DMS53 treated with DMSO at 0.1 percent for 48 hours (cell line): ENCODE data around the gene FST.

Source experiments
- DNase-seq: peaks from one replicate; lab custom pipeline; 2025; ENCODE audit not compliant: unreplicated experiment; lab: John Stamatoyannopoulos, UW

The FST gene

DNA sequence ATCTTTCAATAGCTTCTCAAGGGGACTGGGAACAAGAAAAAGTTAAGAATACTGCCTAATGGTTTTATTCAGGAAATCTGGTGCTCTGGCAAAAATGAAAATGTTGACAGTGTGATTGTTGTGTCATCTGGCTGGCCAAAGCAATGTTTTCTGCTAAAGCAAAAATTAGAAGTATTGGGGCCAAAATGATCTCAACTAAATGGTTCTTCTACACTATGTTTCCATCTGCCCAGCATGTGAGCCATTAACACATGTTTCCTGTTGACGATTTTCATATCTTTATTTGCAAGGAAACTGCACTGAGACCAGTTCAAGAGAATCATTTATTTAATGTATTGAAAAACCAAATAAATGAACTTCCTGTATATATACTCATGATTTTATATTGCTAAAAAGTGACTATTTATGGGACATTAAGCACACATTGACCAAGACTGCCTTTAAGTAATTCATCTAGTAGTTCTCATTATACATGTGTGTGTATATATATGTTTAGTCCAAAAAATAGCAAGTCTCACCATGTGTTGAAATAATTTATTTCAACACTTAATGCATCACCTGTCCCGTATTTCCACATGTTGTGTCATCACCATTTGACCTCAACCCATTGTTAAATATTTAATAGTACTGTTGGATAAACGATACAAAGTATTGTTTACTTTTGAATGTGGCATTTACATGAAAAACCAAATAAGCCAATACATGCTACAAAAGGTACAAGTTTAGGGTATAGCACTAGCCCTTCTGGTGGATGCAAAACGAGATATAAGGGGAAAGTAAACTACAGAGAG is 7.5 kb upstream of the FST start:
- no peak for DNase-seq

DNA sequence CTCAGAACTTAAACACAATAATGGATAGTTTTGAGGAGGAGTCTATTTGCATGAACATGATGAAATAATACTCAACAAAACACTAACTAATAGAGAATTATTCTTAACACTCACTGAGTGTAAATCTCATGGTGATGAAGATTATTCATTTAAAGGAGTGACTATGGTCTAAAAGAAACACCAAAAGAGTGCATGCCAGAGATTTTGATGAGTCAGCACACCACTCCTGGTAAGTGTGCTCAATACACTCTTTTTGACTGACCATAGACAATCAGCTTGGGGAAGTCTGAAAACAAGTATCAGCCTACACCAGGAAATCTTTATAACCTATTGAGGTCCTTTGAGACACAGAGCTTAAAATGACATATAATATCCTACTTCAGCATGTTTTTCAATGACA is 6.8 kb upstream of the FST start:
- DNase-seq: no peak

DNA sequence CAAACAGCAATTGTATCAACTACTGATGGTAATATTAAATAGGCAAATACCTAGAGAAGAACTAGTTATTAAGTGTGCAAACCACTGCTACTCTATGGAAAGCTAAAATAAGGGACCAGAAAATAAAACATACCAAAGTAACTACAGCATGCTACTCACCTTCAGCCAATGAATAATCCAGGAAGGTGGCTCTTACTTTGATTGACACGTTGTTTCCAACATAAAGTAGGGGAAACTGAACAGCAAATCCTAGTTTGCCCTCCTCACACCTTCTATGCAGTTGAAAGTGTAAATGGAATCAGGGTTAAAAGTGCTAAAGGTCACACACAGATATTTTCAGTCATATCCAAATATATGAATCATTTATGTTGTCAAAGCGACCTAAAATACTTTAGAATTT is 5.1 kb upstream of the FST start:
- DNase-seq: no peak

DNA sequence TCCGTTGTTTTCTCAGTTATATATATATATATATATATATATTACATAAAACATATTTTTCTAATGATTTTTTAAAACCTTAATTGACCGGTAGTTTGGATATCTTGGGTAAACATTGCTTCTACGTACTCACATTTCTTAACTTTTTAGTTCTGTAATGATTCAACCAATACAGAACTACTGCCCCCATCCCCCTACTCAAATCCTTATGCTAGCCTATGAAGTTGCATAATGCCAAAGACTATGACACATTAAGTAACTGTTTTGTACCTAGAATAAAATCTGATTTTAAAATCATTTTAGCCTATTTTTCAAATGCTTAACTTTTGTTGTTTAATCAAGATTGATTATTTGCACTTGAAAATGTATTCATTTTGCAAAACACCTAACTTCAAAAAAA is 4.4 kb upstream of the FST start:
- no peak for DNase-seq

DNA sequence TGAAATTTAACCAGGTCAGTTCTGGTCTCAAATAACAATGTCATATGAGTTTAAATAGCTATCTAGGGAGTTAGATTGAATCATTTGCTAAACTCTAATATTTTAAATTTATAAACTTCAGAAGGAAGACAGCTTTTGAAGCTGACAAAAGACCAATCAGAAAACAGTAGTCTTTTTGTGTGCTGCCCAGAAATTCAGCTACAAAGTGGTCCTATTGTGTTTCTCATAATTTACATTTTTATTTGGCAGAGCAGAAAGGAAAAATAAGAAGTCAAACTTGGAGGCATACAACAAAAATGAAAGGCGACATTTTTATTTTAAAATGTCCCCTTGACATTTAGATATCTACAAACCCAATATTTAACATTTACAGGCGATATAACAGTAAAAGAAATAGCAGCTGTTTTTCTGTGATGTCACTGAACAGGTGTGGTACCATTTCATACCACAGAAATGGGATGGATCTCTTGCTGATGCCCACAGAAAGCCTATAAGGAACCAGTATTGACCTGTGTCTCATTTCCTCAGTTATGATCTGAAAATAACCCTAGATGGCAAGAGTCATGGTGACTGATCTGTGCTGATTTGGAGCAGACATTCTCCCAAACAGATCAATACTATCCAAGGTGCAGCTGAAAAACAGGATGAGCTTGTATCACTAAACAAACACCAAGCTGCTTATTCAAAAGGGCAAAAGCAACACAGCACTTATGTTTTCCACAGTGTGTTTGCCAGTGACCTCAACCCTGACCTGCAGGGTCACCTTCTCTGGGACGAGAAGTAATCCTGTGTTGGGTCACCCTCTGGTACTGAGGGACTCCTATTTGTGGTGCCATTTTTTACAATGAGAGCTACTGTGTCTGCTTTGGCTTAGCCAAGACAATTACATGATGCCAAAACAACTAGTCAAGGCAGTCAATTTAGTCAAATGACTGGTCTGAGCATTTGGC is 3.6 kb upstream of the FST start:
- peak; percentile 65 for DNase-seq

DNA sequence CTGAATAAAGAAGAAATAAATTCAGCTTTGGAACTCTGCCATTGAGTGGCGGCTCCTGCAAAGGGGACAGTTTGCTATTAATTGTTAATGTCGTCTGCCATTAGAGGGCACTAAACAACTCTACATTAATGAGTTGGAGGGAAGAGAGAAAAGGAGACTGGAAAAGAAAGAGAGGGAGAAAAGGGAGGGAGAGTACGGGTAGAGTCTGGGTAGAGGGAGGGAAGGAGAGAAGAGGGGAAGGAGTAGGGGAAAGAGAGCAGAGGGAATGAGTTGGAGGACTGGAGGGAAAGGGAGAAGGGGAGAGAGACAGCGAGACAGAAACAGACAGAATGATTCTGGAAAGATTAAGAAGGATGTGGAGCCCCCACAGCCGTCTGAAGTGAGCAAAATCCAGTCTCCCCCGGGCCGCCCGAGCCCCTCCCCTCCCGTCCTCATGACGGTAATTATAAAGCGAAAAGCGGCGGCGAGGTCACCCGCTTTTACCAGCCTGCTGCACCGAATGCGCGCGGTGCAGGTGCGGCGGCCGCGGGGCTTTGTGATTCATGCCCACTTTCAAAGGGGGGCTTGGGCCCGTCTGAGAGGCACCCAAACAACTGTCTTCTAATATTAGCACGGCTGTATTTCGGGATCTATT is 1.9 kb upstream of the FST start:
- DNase-seq: peak; percentile 73

DNA sequence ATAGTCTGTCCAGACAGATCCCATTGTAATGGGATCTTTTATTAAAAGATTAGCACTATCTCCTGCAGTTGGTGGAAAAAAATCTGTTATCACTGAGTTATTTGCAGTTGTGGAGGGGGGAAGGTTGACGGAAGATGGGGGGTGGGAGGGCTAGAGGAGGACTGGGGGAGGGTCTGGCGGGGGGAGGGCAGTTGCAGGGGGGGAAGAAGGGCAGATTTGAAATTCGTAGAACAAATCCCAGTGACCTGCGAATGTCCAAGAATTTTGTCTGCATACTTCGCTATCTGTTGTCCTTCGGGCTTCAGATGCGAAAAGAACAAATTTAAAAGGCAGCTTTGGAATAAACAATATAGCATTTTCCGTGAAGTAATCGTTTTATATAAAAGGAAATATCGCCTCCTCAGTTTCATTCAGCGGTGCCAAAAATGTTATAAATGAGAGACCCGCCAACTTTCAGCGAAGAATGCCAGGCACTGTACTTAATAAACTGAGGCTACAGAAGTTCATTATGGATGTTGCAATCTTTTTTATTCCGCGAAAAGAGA is 1.3 kb upstream of the FST start:
- no peak for DNase-seq

DNA sequence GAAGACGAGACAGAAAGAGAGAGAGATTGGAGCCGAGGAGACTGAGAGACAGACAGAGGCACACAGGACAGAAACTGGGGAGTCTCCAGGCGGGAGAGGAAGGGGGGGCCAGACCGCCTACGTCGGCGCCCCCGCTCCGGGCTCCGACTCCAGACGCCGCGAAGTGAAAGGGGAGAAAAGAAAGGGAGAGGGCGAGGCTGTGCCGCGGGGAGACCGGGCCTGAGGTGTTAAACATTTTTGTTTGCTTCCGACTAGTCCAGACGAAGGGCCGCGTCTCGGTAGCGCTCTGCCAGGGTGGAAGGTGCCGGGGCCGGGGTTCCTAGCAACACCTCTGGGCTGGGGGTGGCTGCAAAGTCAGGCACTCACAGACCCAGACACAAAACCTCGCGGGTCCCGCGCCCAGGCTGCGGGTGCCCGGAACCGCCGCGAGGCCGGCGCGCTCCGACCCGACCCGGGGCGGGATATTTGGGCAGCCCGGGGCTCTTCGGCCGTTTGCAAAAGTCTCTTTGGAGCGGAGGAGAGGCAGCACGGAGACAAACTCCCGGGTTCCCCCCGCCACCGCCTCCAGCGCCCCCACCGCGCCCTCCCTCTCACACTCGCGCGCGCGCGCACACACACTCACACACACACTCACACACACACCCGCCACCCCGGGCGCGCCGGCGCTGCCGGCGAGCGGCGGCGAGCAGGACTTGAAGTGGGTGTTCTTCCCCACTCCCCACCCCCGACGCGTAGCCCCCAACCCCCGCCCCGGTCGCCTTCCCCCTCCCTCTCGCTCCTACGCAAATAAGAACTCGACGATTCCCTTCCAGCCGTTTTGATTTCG is 626 bp upstream of the FST start:
- DNase-seq: peak; percentile 33

DNA sequence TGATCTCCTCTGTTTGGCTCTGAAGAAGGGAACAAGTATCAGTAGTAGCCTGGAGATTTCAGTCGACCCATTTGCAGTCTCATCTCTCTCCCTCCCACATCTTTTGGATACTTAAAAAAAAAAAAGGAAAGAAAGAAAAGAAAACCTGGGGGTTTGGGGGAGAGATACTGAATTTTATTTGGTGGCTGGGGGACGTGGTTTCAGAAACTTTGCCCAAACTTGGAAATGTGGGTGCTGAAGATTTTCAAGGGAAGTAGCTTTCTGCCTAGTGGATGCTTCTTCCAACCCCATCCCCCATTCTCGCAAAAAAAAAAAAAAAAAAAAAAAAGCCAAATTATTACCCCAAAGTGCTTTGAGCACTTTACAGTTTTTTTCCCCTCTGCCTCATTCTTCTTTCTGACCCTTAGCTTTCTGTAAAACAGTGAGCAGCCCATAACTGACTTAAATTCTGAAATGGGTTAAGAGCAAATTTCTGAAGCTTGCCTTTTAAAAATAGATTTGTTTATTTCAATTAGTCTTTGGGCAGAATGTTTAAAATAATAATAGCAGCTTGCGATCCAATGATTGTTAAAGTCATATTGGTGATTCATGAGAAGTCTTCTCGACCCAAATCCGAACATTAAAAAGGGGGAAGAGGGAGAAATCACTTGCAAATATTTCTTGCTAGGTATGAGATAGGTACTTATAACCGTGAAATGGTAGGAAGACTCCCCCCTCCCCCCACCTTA is 894 bp downstream of the FST start:
- peak; percentile 25 for DNase-seq

DNA sequence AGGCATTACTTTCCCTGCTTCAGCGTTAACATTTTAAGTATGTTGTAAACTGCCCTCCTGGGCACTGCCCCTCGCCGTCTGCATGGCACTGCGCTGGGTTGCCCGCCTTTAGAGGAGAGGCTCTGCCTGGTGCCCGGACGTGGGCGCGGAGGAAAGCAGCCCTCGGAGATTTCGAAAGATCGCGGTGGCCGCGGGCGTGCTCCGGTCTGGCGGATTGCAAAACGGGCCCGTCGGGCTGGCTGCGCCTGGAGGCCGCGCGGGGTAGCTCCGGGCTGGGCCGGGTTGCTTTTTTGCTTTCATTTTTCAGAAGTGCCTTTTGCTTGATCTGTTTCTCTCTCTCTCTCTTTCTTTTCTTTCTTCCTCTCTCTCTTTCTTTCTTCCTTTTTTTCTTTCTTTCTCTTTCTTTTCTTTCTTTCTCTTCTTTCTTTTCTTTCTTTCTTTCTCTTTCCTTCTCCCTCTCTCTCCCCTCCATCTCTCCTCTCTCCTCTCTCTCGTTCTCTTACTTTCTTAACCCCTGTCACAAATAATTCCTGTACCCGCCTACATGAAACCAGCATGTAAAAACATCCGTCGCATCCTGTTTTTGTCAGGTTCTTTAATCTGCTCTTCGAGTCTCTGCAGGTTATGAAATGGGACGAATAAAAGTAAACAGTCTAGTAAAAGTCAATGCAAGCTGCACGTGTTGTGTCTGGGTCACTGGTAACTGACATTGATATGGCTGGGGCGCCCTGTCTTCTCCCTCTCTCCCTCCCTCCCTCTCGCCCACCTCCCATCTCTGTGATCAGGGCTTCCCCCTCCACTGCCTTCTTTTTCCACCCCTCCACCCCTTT is 1.7 kb downstream of the FST start:
- peak; percentile 61 for DNase-seq

DNA sequence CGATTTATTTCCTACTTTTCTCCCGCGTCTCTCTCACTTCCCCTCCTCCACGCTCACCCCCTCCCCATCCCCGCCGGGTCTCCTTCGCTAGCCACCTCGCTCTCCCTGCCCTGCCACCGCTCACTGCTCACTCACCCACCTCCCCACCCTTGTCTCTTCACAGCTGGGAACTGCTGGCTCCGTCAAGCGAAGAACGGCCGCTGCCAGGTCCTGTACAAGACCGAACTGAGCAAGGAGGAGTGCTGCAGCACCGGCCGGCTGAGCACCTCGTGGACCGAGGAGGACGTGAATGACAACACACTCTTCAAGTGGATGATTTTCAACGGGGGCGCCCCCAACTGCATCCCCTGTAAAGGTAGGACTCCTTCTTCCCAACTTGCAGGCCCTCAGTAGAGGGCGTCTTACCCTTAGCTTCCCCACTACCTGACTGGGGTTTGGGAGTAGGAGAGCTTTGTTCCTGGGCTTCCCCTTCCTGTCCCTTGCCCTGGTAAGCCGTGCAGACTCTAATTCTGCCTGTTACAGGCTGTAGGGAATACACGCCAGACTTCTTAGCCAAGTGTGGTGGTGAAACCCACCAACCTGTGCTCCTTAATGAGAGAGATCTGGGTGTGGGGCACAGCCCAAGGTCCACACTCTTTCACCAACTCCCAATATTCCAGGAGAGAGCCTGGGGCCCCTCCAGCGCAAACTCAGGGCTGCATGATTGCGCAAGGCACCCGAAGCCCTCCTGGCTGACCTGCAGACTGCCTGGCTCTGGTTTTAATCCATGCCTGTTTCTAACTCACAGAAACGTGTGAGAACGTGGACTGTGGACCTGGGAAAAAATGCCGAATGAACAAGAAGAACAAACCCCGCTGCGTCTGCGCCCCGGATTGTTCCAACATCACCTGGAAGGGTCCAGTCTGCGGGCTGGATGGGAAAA is 2.5 kb downstream of the FST start:
- no peak for DNase-seq

DNA sequence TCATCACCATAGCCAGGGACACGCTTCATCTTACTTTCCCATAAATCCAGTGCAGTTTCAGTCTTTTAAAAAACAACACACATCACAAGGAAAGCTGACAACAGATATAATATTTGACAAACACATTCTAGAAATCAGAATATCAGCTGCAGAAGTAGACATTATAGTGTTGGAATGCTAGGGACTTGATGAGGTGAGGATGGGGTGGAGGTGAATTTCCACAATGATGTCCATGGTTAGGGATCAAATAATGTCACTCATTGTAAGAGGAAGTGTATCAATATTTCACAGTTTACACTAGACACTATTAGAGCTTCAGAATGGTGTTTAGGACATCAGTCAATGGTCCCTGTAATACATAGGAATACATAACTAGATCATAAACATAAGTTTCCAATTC is 7.0 kb downstream of the FST start:
- DNase-seq: no peak

DNA sequence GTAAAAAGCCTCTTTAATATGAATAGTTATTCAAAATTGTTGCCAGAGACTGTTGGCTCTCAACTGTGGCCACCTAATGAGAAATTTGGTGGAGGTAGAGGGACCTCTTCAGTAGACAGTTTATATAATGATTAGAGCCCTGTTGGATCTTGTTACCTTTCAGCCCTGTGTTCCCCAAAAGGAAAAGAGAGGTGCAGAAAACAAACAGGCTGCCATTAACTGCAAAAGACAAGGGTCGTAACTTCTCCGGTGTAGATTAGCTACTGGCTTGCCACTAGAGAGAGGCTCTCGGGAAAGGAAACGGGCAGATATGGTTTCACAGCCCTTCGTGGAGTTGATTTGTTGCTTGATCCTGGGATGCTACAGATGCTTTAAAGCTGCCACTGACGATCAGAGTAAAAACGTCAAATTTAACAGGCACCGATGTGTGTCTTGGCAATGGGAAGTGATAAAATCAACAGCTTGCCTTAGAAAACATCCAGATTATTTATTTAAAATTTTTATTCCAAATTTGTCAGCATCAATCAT is 7.8 kb downstream of the FST start:
- DNase-seq: no peak

DNA sequence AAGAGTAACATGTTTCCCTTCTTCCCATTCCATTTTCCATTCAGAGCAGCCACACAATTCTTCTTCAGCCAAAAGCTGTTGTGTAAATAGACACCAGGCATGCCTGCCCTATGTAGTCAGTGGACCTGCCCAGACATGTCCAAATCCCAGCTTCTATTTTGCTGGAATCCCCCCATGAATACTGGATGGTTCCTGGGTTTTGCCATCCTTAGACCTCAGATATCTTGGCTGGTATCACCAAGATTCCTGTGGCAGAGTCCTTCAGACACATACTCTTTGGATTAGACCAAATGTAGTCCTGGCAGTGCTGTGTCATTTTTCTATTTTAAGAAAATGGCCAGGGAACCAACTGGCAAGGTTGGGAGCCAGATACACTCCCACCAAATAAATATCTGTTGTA is 10.3 kb downstream of the FST start:
- no peak for DNase-seq

DNA sequence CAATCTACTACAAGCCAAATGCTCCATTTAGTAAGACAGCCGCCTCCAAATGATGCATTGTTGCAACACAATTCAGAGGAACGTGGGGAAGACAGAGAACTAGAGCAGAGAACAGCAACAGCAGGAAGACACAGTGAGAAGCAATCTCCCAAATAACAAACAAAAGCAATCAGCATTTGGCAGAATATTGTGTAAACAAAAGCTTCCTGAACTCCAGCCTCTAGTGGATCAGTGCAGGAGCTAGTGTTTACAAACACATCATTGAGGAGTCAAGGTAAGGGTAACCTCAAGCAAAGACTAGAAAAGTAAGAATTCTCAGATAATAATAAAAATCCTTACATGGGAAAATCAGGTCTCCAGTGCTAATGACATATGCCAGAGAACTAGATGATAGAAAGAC is 20.6 kb downstream of the FST start:
- DNase-seq: no peak

DNA sequence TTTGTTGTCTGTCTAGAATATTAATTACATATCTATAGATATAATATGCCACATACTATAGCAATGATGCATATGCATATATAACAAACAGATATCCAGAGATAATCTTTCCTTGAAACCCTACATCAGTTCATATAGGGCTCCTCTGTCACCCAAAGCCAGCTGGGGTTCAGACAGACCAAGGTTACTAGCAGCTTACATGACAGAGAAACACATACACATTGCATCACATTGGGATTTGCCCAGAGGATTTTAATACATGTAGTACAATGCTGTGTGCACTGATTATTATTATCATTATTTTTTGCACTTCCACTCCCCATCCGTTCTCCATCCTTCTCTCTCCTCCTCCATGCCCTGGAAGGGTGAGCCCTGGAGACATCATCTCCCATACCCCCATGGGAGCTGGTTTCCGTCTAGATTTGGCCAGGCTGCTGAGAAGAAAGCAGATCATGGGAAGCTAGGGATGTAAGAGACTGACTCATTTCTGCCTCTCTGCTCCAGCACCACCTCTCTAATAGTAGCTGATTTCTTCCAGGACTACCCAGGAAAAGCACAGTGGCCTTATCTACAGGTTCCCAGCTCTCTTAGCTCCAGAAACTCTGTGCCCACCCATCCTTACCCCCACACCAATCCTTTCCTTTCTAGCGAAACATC is 23.3 kb downstream of the FST start:
- no peak for DNase-seq

DNA sequence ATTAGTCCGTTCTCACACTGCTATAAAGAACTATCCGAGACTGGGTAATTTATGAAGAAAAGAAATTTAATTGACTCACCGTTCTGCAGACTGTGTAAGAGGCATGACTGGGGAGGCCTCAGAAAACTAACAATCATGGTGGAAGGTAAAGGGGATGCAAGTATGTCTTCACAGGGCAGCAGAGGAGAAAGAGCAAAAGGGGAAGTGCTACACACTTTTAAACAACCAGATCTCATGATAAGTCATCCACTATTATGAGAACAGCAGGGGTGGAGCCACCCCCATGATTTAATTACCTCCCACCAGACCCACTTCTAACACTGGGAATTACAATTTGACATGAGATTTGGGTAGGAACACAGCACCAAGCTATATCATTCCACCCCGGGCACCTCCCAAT is 26.6 kb downstream of the FST start:
- DNase-seq: no peak
